Neural cell (in vitro differentiated cells): ENCODE data around the gene SLFN12L. TPM values are rescaled to one million over a fixed set of nuclear protein-coding genes. Genes with fewer than 3 reads are reported as not detected.
"Not testable (repeated sequence)": the region's sequence is repeated elsewhere in the genome, so short reads cannot be mapped to it uniquely, and the experiment has no call there.

Experiments
- H2AFZ ChIP-seq: fragments of 200-600, 300-800 bp; sonication (generic), shearing (Covaris generic); 2 replicates; pipeline ENCODE4 v1.6.0; 2014; ENCODE audit warnings: low read depth, mild to moderate bottlenecking, antibody characterized with exemption, low read length, moderate library complexity
- H3F3A ChIP-seq: fragments of 200-600 bp; shearing (Covaris generic); 2 replicates; pipeline ENCODE4 v1.6.1; 2016; ENCODE audit warnings: mild to moderate bottlenecking, moderate library complexity, mixed read lengths, antibody characterized with exemption, low read length; ENCODE audit not compliant: insufficient read depth, poor library complexity, severe bottlenecking
- H3K27ac ChIP-seq: fragments of 200-600, 300-800 bp; sonication (generic), shearing (Covaris generic); 2 replicates; pipeline ENCODE4 v1.5.1; 2014; ENCODE audit warnings: mild to moderate bottlenecking, low read length, moderate library complexity
- H3K27me3 ChIP-seq: fragments of 300-800, 200-600 bp; sonication (generic), shearing (Covaris generic); 2 replicates; pipeline ENCODE4 v1.6.0; 2014; ENCODE audit warnings: mild to moderate bottlenecking, low read depth, low read length, moderate library complexity; ENCODE audit not compliant: insufficient read depth
- H3K36me3 ChIP-seq: fragments of 300-800, 200-600 bp; sonication (generic), shearing (Covaris generic); 2 replicates; pipeline ENCODE4 v1.5.1; 2014; ENCODE audit warnings: mild to moderate bottlenecking, antibody characterized with exemption, low read length, moderate library complexity; ENCODE audit not compliant: insufficient read depth
- H3K4me2 ChIP-seq: fragments of 300-800, 200-600 bp; sonication (generic), shearing (Covaris generic); 2 replicates; pipeline ENCODE4 v1.6.0; 2014; ENCODE audit warnings: mild to moderate bottlenecking, low read length
- H3K4me3 ChIP-seq: fragments of 300-800, 200-600 bp; sonication (generic), shearing (Covaris generic); 2 replicates; pipeline ENCODE4 v1.5.1; 2014; ENCODE audit warnings: mild to moderate bottlenecking, low read length, moderate library complexity
- H3K79me2 ChIP-seq: fragments of 200-600 bp; shearing (Covaris generic); replicated peaks from 2 replicates; pipeline ENCODE4 v1.6.0; 2014; ENCODE audit warnings: mild to moderate bottlenecking, low read length, moderate library complexity; ENCODE audit not compliant: insufficient read depth
- H3K9ac ChIP-seq: fragments of 300-800, 200-600 bp; sonication (generic), shearing (Covaris generic); 2 replicates; pipeline ENCODE4 v1.6.1; 2016; ENCODE audit warnings: mild to moderate bottlenecking, low read length, mixed read lengths
- H3K9me2 ChIP-seq: fragments of 200-600 bp; shearing (Covaris generic); 2 replicates; pipeline ENCODE4 v1.6.1; 2016; ENCODE audit warnings: mild to moderate bottlenecking, low read length, mixed read lengths; ENCODE audit not compliant: insufficient read depth
- H3K9me3 ChIP-seq: fragments of 200-600, 300-800 bp; sonication (generic), shearing (Covaris generic); 2 replicates; pipeline ENCODE4 v1.6.1; 2016; ENCODE audit warnings: mild to moderate bottlenecking, mixed run types, low read length, moderate library complexity, mixed read lengths
- H4K20me1 ChIP-seq: fragments of 200-600 bp; shearing (Covaris generic); 2 replicates; pipeline ENCODE4 v1.6.1; 2016; ENCODE audit warnings: mild to moderate bottlenecking, mixed run types; ENCODE audit not compliant: insufficient read depth
- EP300 ChIP-seq: fragments of 450-650 bp; conservative IDR thresholded peaks from 2 replicates; pipeline ENCODE4 v1.6.1; 2014; ENCODE audit warnings: antibody characterized with exemption, mild to moderate bottlenecking, moderate library complexity; ENCODE audit not compliant: poor library complexity, severe bottlenecking
- EZH2 ChIP-seq: fragments of 200-600, 300-800 bp; shearing (Covaris generic), sonication (generic); IDR thresholded peaks from 2 replicates; pipeline ENCODE4 v1.6.1; 2014; ENCODE audit warnings: antibody characterized with exemption, low read length, borderline replicate concordance, mild to moderate bottlenecking; ENCODE audit not compliant: insufficient read depth, poor library complexity, severe bottlenecking
- MXI1 ChIP-seq: fragments of 450-650 bp; conservative IDR thresholded peaks from 2 replicates; pipeline ENCODE4 v1.6.1; 2014; ENCODE audit warnings: antibody characterized with exemption, mild to moderate bottlenecking; ENCODE audit not compliant: poor library complexity, severe bottlenecking
- POLR2AphosphoS5 ChIP-seq: IDR thresholded peaks from 2 replicates; pipeline ENCODE4 v1.6.1; 2012
- RAD21 ChIP-seq: fragments of 450-650 bp; conservative IDR thresholded peaks from 2 replicates; pipeline ENCODE4 v1.6.1; 2014; ENCODE audit warnings: antibody characterized with exemption, mild to moderate bottlenecking, moderate library complexity
- SMC3 ChIP-seq: fragments of 450-650 bp; conservative IDR thresholded peaks from 2 replicates; pipeline ENCODE4 v1.6.1; 2014; ENCODE audit warnings: antibody characterized with exemption, mild to moderate bottlenecking, moderate library complexity; ENCODE audit not compliant: poor library complexity
- TAF1 ChIP-seq: IDR thresholded peaks from 2 replicates; pipeline ENCODE4 v1.6.1; 2012; ENCODE audit warnings: low read depth
- polyA plus RNA-seq: library from polyadenylated mRNA; depleted of rRNA; stranded (reverse); fragments of >200 nt; gene quantifications from 2 replicates; pipeline ENCODE4 v1.2.3, GENCODE V29; 2014
- TF ChIP-seq, protein P1 (sequence below): fragments of 450-650 bp; IDR thresholded peaks from 2 replicates; pipeline ENCODE4 v1.5.1; 2014; ENCODE audit warnings: antibody characterized with exemption, mild to moderate bottlenecking, moderate library complexity; ENCODE audit not compliant: poor library complexity, severe bottlenecking
- TF ChIP-seq, protein P2 (sequence below): IDR thresholded peaks from 2 replicates; pipeline ENCODE4 v1.6.1; 2012; ENCODE audit warnings: borderline replicate concordance

Gene SLFN12L
- polyA plus RNA-seq, 1 donor from 2014 or later: not detected

DNA sequence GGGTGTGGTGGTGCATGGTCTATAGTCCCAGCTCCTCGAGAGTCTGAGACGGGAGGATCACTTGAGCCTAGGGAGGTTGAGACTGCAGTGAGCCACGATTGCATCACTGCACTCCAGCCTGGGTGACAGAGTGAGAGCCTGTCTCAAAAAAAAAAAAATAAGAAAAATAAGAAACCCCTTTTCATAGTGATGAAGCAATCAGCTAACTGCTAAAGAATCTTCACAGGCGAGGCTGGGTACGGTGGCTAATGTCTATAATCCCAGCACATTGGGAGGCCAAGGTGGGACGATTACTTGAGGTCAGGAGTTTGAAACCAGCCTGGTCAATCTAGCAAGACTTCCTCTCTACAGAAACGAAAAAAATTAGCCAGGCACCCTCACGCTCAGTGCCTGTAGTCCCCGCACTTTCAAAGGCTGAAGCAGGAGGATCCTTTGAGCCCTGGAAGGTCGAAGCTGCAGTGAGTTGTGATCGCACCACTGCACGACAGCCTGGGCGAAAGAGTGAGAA lies 760 bp downstream of the SLFN12L start:
- no peak overlapping the region for H3K9ac ChIP-seq
- no peak overlapping the region for H2AFZ ChIP-seq
- TF ChIP-seq, protein P1, sequence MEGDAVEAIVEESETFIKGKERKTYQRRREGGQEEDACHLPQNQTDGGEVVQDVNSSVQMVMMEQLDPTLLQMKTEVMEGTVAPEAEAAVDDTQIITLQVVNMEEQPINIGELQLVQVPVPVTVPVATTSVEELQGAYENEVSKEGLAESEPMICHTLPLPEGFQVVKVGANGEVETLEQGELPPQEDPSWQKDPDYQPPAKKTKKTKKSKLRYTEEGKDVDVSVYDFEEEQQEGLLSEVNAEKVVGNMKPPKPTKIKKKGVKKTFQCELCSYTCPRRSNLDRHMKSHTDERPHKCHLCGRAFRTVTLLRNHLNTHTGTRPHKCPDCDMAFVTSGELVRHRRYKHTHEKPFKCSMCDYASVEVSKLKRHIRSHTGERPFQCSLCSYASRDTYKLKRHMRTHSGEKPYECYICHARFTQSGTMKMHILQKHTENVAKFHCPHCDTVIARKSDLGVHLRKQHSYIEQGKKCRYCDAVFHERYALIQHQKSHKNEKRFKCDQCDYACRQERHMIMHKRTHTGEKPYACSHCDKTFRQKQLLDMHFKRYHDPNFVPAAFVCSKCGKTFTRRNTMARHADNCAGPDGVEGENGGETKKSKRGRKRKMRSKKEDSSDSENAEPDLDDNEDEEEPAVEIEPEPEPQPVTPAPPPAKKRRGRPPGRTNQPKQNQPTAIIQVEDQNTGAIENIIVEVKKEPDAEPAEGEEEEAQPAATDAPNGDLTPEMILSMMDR: no peak
- TF ChIP-seq SMC3 (no peak), POLR2AphosphoS5 (no peak), EZH2 (no peak)
- no peaks in the 10 kb centered on the region for H3F3A ChIP-seq
- no peaks in the 10 kb centered on the region for H3K9me3 ChIP-seq
- H3K9me2 ChIP-seq: no peaks in the 10 kb centered on the region
- H3K27me3 ChIP-seq: peaks cover 5% of the 10 kb centered on the region
- no peak overlapping the region for H3K27ac ChIP-seq
- H3K79me2 ChIP-seq: no peaks in the 10 kb centered on the region
- H4K20me1 ChIP-seq: no peaks in the 10 kb centered on the region
- H3K36me3 ChIP-seq: no peaks in the 10 kb centered on the region
- no peak overlapping the region for H3K4me2 ChIP-seq
- H3K4me3 ChIP-seq: no peak overlapping the region

GRCh38 chr17:35535406-35535805 lies 2.1 kb downstream of the SLFN12L start:
- H3K79me2 ChIP-seq, H3K4me3 ChIP-seq, H3K9me3 ChIP-seq, H3K9ac ChIP-seq, H3F3A ChIP-seq, H3K4me2 ChIP-seq, H3K27ac ChIP-seq, H2AFZ ChIP-seq, H3K9me2 ChIP-seq, H3K36me3 ChIP-seq, H4K20me1 ChIP-seq, H3K27me3 ChIP-seq: not testable (repeated sequence)

DNA sequence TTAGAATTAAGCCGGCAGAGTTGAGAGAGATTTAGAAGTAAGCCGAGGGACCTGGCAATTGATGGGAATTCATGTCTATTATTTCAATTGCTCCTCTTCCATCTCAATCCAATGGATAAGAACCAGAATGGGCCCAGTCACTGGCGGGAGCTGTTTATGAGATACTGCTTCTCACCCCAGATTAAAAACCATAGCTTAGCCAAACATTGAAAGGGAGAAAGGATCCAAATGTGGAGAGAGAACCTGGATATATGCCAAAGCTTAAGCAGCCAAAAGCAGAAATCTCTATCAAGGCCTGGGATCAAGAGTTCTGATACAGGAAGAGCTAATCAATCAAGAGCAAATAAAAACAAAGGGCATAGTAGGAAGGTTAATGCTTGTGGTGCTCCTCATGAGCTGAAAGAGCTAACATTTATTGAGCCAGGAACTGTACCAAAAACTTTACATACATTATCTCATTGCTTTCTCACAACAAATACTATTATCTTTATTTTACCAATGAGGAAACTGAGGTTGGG lies 2.8 kb downstream of the SLFN12L start:
- H3K9ac ChIP-seq: no peak overlapping the region
- no peaks in the 10 kb centered on the region for H3K79me2 ChIP-seq
- TF ChIP-seq SMC3 (no peak), EP300 (no peak), MXI1 (no peak), TAF1 (no peak), RAD21 (no peak), POLR2AphosphoS5 (no peak), EZH2 (no peak)
- TF ChIP-seq, protein P2, sequence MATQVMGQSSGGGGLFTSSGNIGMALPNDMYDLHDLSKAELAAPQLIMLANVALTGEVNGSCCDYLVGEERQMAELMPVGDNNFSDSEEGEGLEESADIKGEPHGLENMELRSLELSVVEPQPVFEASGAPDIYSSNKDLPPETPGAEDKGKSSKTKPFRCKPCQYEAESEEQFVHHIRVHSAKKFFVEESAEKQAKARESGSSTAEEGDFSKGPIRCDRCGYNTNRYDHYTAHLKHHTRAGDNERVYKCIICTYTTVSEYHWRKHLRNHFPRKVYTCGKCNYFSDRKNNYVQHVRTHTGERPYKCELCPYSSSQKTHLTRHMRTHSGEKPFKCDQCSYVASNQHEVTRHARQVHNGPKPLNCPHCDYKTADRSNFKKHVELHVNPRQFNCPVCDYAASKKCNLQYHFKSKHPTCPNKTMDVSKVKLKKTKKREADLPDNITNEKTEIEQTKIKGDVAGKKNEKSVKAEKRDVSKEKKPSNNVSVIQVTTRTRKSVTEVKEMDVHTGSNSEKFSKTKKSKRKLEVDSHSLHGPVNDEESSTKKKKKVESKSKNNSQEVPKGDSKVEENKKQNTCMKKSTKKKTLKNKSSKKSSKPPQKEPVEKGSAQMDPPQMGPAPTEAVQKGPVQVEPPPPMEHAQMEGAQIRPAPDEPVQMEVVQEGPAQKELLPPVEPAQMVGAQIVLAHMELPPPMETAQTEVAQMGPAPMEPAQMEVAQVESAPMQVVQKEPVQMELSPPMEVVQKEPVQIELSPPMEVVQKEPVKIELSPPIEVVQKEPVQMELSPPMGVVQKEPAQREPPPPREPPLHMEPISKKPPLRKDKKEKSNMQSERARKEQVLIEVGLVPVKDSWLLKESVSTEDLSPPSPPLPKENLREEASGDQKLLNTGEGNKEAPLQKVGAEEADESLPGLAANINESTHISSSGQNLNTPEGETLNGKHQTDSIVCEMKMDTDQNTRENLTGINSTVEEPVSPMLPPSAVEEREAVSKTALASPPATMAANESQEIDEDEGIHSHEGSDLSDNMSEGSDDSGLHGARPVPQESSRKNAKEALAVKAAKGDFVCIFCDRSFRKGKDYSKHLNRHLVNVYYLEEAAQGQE: no peak
- TF ChIP-seq, protein P1: no peak
- no peaks in the 10 kb centered on the region for H3F3A ChIP-seq
- no peaks in the 10 kb centered on the region for H3K9me3 ChIP-seq
- H3K27ac ChIP-seq: no peak overlapping the region
- H3K4me2 ChIP-seq: no peak overlapping the region
- no peaks in the 10 kb centered on the region for H4K20me1 ChIP-seq
- H3K36me3 ChIP-seq: no peaks in the 10 kb centered on the region
- H3K27me3 ChIP-seq: peaks cover 2% of the 10 kb centered on the region
- no peaks in the 10 kb centered on the region for H3K9me2 ChIP-seq
- no peak overlapping the region for H3K4me3 ChIP-seq
- no peak overlapping the region for H2AFZ ChIP-seq
